Measurements from ENCODE around the gene CMTR1. TPM values are rescaled to one million over a fixed set of nuclear protein-coding genes. Genes with fewer than 3 reads are reported as not detected.

CMTR1 gene
- total and polyA plus RNA-seq, 2 of the 13 experiments (the other 11 are each of a cell fraction or from before 2014, with no cell fraction given): 19.7 to 55.2 TPM

GRCh38 chr6:37491171-37491829 is 58.3 kb downstream of the CMTR1 start:
- Histone ChIP-seq H3K4me2 (ENCODE audit: low read depth, low read length) (no peak overlapping the region), H3K36me3 (replicated peaks in 1 of 2; ENCODE audit: control insufficient read depth in 1 of 2, insufficient read depth in 2 of 2, low read length in 2 of 2) (0 out of 5 replicates have a peak, but pooled peaks cover 0 to 2% of the 10 kb centered on the region in 2 experiments), H3K9me3 (ENCODE audit: low read length) (no peaks in the 10 kb centered on the region), H4K20me1 (ENCODE audit: insufficient read depth, low read length) (no peaks in the 10 kb centered on the region), H2AFZ (ENCODE audit: low read length) (no peak overlapping the region), H3K79me2 (ENCODE audit: insufficient read depth, low read length) (no peaks in the 10 kb centered on the region), H3K4me3 (replicated peaks in 1 of 3; ENCODE audit: insufficient read depth in 1 of 3, low read depth in 2 of 3, low read length in 3 of 3) (no peak overlapping the region), H3K4me1 (ENCODE audit: insufficient read depth, low read length) (peaks cover 11% of the 10 kb centered on the region), H3K27ac (ENCODE audit: extremely low read length, insufficient read depth, low read length) (no peak overlapping the region), H3K9ac (ENCODE audit: insufficient read depth, low read depth, low read length) (no peak overlapping the region), H3K27me3 (ENCODE audit: control insufficient read depth in 1 of 2, insufficient read depth in 2 of 2, low read length in 2 of 2) (no peaks in the 10 kb centered on the region)
- TF ChIP-seq POLR2A (IDR thresholded peaks at IDR 0.05; ENCODE audit: insufficient read depth in 1 of 2, low read depth in 2 of 2, low read length in 2 of 2) (no peak), REPIN1 (CRISPR knock-in tag; IDR thresholded peaks at IDR 0.05; ENCODE audit: borderline replicate concordance, low read depth) (no peak), ZNF777 (CRISPR knock-in tag; IDR thresholded peaks at IDR 0.05) (no peak), ZBTB39 (CRISPR knock-in tag; IDR thresholded peaks at IDR 0.05) (no peak), SKI (IDR thresholded peaks at IDR 0.05; ENCODE audit: partially characterized antibody) (no peak), ZNF687 (CRISPR knock-in tag; IDR thresholded peaks at IDR 0.05) (peak; percentile 0; the same call in 1 of the 2 replicates)
- TF ChIP-seq, protein P1, sequence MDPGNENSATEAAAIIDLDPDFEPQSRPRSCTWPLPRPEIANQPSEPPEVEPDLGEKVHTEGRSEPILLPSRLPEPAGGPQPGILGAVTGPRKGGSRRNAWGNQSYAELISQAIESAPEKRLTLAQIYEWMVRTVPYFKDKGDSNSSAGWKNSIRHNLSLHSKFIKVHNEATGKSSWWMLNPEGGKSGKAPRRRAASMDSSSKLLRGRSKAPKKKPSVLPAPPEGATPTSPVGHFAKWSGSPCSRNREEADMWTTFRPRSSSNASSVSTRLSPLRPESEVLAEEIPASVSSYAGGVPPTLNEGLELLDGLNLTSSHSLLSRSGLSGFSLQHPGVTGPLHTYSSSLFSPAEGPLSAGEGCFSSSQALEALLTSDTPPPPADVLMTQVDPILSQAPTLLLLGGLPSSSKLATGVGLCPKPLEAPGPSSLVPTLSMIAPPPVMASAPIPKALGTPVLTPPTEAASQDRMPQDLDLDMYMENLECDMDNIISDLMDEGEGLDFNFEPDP (CRISPR knock-in tag; conservative IDR thresholded peaks at IDR 0.05): 0 out of 2 replicates have a peak, but pooled peaks have one; percentile 46
- DNase-seq (ENCODE audit: low spot score): no peak
- in situ Hi-C loops (cut with HindIII; ENCODE audit: extremely low pct_ligation_motif_present, low pct_unique_long_range_greater_than_20kb) (no loop called here), intact Hi-C loops (cut with micrococcal nuclease; ENCODE audit: unreplicated experiment) (loop anchor here (5.0 kb wide), 1 partner anchor 564 kb away; no protein-coding TSS in a partner anchor)
- ATAC-seq: no peak
- CTCF ChIA-PET (ENCODE audit: low intra/inter-chr PET ratio, low total read pairs): no interaction called here
- POLR2A ChIA-PET: interaction anchor here (0.7 to 1.3 kb wide), 2 partner anchors 9 to 24 kb away, joined by 3 to 5 read pairs; no protein-coding TSS in a partner anchor
- no TSS peak for BruUV-seq (replicated peaks)
- 81% methylated on average over 7 of the region's 12 CpGs for WGBS (ENCODE audit: low lambda C conversion rate)
- no peak for FAIRE-seq

Measured in HepG2 (cell line).